HG03159 (cell line): ENCODE data around the gene NECAB2.

ENCODE experiments used
- ATAC-seq: cut with Tn5 transposase; IDR thresholded peaks from one replicate; pipeline ENCODE4 v1.9.1; 2021; ENCODE audit warnings: mild to moderate bottlenecking, moderate library complexity; ENCODE audit not compliant: unreplicated experiment

The NECAB2 gene

DNA sequence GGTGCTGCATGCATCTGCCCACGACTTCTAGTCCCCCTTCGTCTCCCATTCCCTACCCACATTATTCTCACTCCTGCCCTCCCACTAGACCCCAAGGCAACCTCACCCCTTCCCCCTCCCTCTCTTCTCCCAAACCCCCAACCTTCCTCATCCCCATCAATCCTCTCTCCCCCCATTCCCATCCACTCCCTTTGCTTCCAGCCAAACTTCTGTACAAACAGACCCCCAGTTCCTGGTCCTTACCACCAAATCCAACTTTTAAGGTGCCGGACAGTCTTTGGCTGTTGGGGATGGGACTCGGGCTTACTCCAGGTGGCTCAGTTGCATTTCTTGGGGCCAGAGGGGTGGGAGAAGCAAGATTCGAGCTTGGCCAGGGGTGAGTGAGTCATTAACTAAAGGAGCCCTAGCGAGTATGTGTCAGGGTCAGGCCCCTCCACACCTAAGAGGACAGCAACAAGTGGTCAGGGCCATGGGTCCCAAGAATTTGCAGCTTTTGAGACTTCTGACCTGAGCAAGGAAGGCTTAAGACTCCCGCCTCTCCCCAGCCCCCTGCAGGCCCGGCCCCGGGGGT is 74.3 kb downstream of the NECAB2 start, which contains the start of gene SLC38A8:
Gene SLC38A8, minus strand, starts transcription at position 488 of the 571 bp plus-strand sequence. CDS start 638 bp downstream, outside the sequence.
- no peak for ATAC-seq

DNA sequence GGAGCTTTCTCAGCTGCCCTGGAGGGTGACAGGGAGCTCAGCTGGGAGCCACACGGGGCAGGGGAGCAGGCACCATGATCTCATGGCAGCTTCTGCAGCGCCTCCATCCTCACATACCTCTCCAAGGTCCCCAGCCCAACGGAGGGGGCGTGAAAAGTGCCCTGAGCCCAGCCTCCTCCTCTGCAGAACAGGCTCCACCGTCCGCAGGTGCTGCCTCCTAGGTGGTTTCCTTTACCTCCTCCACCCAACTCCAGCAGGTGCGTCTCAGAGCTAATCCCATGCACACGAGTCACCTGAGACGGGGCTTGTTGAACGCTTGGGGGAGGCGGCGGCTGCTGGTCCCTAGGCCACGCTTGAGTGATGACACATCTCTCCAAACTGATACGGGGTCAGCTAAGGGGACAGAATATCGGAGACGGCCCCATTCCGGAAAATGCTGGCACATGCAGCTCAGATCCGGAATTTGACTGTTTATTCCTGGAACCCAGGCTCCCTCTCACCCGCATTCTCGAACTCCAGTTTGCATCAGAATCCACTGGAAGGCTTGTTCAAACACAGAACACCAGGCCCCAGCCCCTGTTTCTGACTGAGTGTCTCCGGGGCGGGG is 74.9 kb downstream of the NECAB2 start:
- no peak for ATAC-seq

- ATAC-seq: no peak
Measured at GRCh38 chr16:84043486-84044117, 75.6 kb downstream of the NECAB2 start.

DNA sequence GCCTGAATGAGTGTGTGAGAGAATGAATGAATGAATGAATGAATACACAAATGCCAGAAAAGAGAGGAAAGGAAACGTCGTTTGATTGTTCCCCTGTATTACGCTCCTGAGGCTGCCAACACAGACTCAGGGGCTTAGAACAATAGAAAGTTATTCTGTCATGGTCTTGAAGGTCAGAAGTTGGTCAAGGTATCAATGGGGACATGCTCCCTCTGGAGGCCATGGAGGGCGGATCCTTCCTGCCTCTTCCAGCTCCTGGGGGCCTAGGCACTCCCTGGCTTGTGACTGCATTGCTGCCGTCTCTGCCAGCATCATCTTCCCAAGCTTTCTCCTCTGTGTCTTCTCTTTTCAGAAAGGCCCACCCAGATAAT is 76.1 kb downstream of the NECAB2 start:
- no peak for ATAC-seq

DNA sequence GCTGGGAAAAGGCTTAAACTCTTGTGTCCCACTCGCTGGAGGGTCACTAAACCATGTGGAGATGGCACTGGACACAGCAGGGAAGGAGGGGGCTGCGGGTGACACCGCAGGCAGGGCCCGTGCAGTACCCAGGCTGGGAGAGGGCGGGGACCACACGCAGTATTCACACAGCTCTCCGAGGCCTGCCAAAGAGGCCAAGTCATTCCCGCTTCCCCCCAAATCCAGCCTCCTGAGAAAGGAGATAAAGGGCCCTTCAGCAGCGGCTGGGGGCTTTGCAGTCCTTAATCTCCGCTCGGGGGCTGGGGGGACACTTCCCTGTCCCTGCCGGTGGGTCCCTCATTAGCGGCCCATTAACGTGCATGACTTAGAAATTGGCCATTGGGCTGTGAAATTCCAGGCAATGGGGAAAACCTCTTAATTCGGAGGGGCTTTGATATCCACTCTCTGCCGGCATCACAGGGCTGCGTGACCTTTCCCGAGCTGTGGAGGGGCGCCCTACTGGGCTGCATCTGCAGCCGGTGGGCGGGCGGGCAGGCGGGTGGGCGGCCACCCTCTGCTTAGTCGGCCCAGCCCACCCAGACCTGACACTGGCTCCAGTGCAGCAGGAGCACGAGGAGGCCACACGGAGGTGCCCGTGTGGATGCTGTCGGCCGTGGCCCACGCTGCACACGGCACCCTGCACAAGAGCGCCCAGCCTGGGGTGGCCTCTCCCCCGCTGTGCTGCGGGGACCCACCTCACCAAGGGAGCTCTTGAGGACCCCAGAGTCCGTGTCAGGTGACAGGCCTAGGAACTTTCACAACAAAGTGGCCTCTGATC is 77.2 kb downstream of the NECAB2 start:
- ATAC-seq: no peak

DNA sequence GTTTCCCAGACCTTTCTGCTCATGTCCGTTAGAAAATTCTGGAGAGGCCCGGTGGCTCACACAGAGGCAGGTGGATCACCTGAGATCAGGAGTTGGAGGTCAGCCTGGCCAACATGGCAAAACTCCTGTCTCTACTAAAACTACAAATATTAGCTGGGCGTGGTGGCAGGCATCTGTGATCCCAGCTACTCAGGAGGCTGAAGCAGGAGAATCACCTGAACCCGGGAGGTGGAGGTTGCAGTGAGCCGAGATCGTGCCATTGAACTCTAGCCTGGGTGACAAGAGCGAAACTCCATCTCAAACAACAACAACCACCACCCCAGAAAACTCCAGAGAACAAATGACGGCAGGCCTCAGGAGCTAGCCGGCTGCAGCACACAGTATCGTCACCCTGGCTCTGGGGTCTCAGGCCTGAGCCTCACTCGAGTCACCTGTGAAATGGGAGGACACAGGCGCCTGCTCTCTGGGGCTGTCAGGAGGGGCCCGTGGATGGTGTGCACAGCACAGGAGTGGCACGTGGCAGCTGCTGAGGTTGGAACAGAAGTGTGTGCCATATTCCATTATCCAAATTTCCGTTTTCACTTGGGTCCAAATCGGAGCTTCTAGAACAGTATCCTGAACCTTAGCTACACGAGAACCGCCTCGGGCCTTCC is 77.9 kb downstream of the NECAB2 start:
- no peak for ATAC-seq

- ATAC-seq: no peak
Measured at GRCh38 chr16:84047206-84047605, 79.2 kb downstream of the NECAB2 start.

GRCh38 chr16:84047626-84048025 is 79.6 kb downstream of the NECAB2 start:
- ATAC-seq: no peak

- ATAC-seq: no peak
Measured at GRCh38 chr16:84048270-84048669, 80.2 kb downstream of the NECAB2 start.

DNA sequence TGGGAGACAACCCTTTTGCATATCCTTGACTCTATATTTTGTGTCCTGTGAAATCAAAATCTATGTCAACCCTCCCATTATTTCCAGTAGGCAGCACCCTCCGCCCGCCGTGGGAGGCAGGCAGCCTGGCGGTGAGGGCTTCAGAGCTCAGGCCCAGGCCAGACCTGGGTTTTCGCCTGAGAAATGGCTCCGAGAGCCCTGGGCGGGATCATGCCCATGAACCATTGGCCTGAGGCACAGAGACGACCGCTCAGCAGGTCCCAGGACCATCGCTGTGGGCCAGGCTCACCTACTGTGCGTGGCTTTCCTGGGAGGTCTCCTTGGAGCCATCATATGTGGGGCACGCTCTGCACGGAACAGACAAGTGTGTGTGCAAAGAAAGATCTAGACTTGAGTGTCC is 80.8 kb downstream of the NECAB2 start:
- ATAC-seq: no peak

DNA sequence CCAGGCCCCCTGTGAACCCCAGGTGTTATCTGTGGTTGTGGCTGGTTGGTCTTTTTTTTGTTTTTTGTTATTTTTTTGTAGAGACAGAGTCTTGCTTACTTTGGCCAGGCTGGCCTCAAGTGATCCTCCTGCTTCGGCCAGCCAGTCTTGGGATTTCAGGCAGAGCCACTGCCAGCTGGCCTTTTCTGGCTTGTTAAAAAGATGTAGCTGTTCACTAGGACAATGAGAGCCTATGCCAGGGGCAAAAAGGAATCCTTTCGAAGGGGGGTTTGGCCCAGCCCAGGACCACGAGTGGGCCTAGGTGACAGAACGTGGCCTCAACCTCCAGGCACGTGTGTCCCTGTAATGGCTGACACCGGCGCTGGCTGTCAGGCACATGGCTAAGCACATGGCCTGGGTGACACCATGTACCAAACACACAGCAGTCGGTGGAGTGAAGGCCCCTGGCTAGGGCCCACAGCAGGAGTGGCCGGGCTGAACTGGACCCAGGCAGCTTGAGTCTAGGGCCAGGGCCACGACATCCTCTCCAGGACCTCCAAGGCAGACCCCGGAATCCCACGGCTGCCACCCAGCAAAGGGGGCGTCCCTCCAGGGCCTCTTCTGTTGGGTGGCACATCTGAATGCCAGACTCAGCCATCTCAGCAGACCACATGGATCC is 81.5 kb downstream of the NECAB2 start:
- ATAC-seq: no peak

GRCh38 chr16:84050316-84050715 is 82.3 kb downstream of the NECAB2 start:
- ATAC-seq: no peak

- no peak for ATAC-seq
Measured at GRCh38 chr16:84052071-84052622, 84.1 kb downstream of the NECAB2 start.
